Measurements from ENCODE around the gene LRRFIP1.

GRCh38 chr2:237688081-237688480, 60.7 kb downstream of the LRRFIP1 start:
- TF ChIP-seq POLR2A (IDR thresholded peaks at IDR 0.05) (no peak), CTCF (IDR thresholded peaks at IDR 0.05) (no peak)

Measured in prostate gland (tissue), 2 donors.